ENCODE results near the gene DMAP1.

DMAP1 gene

GRCh38 chr1:44254392-44254910, 41.2 kb downstream of the DMAP1 start:
- Mint-ChIP-seq H3K4me3 (no peak overlapping the region), H3K27me3 (no peaks in the 10 kb centered on the region), H3K9me3 (no peaks in the 10 kb centered on the region), H3K4me1 (peaks cover 0 to 3% of the 10 kb centered on the region in 2 donors), H3K27ac (no peak overlapping the region), H3K36me3 (peaks cover 3 to 11% of the 10 kb centered on the region in 2 donors)
- no peak for DNase-seq
- no peak for ATAC-seq (replicated peaks)

- Mint-ChIP-seq H3K36me3 (peaks cover 12% of the 10 kb centered on the region in 2 donors), H3K4me1 (peaks cover 3 to 12% of the 10 kb centered on the region in 2 donors), H3K9me3 (no peaks in the 10 kb centered on the region), H3K27ac (no peak overlapping the region), H3K4me3 (no peak overlapping the region), H3K27me3 (no peaks in the 10 kb centered on the region)
- ATAC-seq (replicated peaks) (no peak), DNase-seq (no peak)
These were observed 43.7 kb downstream of the DMAP1 start for GRCh38 chr1:44256762-44257554.

- Mint-ChIP-seq H3K9me3 (no peaks in the 10 kb centered on the region), H3K27me3 (no peaks in the 10 kb centered on the region), H3K4me1 (peaks cover 3 to 23% of the 10 kb centered on the region in 2 donors), H3K27ac (no peak overlapping the region), H3K4me3 (no peak overlapping the region), H3K36me3 (peaks cover 21 to 23% of the 10 kb centered on the region in 2 donors)
- DNase-seq (no peak), ATAC-seq (replicated peaks) (no peak)
These were observed 45.8 kb downstream of the DMAP1 start for GRCh38 chr1:44259090-44259489.

- Mint-ChIP-seq H3K4me1 (peaks cover 5 to 23% of the 10 kb centered on the region in 2 donors), H3K27ac (no peak overlapping the region)
These were observed 47.5 kb downstream of the DMAP1 start for GRCh38 chr1:44260792-44261170.

GRCh38 chr1:44261171-44261817, 48.0 kb downstream of the DMAP1 start:
- Mint-ChIP-seq H3K27me3 (no peaks in the 10 kb centered on the region), H3K9me3 (no peaks in the 10 kb centered on the region), H3K27ac (no peak overlapping the region), H3K4me3 (no peak overlapping the region), H3K4me1 (peaks cover 5 to 23% of the 10 kb centered on the region in 2 donors), H3K36me3 (peaks cover 24 to 29% of the 10 kb centered on the region in 2 donors)
- DNase-seq (no peak), ATAC-seq (replicated peaks) (no peak)

More at GRCh38 chr1:44260792-44261170, 47.5 kb downstream of the DMAP1 start:
- Mint-ChIP-seq H3K36me3 (peaks cover 24% of the 10 kb centered on the region in 2 donors), H3K9me3 (no peaks in the 10 kb centered on the region), H3K27me3 (no peaks in the 10 kb centered on the region), H3K4me3 (no peak overlapping the region)
- ATAC-seq (replicated peaks) (no peak), DNase-seq (no peak)

GRCh38 chr1:44261962-44262361, 48.7 kb downstream of the DMAP1 start:
- Mint-ChIP-seq H3K4me3 (no peak overlapping the region), H3K27me3 (no peaks in the 10 kb centered on the region), H3K27ac (no peak overlapping the region), H3K9me3 (no peaks in the 10 kb centered on the region), H3K36me3 (peaks cover 24 to 29% of the 10 kb centered on the region in 2 donors), H3K4me1 (peaks cover 5 to 26% of the 10 kb centered on the region in 2 donors)
- DNase-seq (no peak), ATAC-seq (replicated peaks) (no peak)

GRCh38 chr1:44262414-44262813, 49.1 kb downstream of the DMAP1 start:
- peaks cover 24 to 29% of the 10 kb centered on the region in 2 donors for H3K36me3 Mint-ChIP-seq
- ATAC-seq (replicated peaks) (no peak), DNase-seq (no peak)
- no peak overlapping the region for H3K4me3 Mint-ChIP-seq
- H3K9me3 Mint-ChIP-seq, result no peaks in the 10 kb centered on the region
- H3K27me3 Mint-ChIP-seq, result no peaks in the 10 kb centered on the region
- H3K4me1 Mint-ChIP-seq, result peaks cover 5 to 30% of the 10 kb centered on the region in 2 donors
- no peak overlapping the region for H3K27ac Mint-ChIP-seq

- ATAC-seq (replicated peaks) (no peak), DNase-seq (no peak)
- Mint-ChIP-seq H3K9me3 (no peaks in the 10 kb centered on the region), H3K27me3 (no peaks in the 10 kb centered on the region), H3K4me1 (peaks cover 5 to 31% of the 10 kb centered on the region in 2 donors), H3K27ac (no peak overlapping the region), H3K4me3 (no peak overlapping the region), H3K36me3 (peaks cover 24 to 29% of the 10 kb centered on the region in 2 donors)
These were observed 49.7 kb downstream of the DMAP1 start for GRCh38 chr1:44262816-44263567.

- H3K27ac Mint-ChIP-seq, result peak overlapping the region; percentile 59
- no peaks in the 10 kb centered on the region for H3K9me3 Mint-ChIP-seq
- peaks cover 21 to 25% of the 10 kb centered on the region in 2 donors for H3K36me3 Mint-ChIP-seq
- no peak for ATAC-seq (replicated peaks)
- H3K27me3 Mint-ChIP-seq, result no peaks in the 10 kb centered on the region
- peaks cover 2 to 31% of the 10 kb centered on the region in 2 donors for H3K4me1 Mint-ChIP-seq
- no peak for DNase-seq
- no peak overlapping the region for H3K4me3 Mint-ChIP-seq
These were observed 50.5 kb downstream of the DMAP1 start for GRCh38 chr1:44263568-44264450.

GRCh38 chr1:44264451-44264771, 51.1 kb downstream of the DMAP1 start:
- H3K36me3 Mint-ChIP-seq, result peaks cover 21 to 25% of the 10 kb centered on the region in 2 donors
- H3K4me1 Mint-ChIP-seq, result peaks cover 2 to 31% of the 10 kb centered on the region in 2 donors
- no peaks in the 10 kb centered on the region for H3K27me3 Mint-ChIP-seq
- no peak overlapping the region for H3K4me3 Mint-ChIP-seq
- DNase-seq, result no peak
- H3K9me3 Mint-ChIP-seq, result no peaks in the 10 kb centered on the region
- no peak for ATAC-seq (replicated peaks)
- H3K27ac Mint-ChIP-seq, result no peak overlapping the region

GRCh38 chr1:44265656-44266358, 52.5 kb downstream of the DMAP1 start:
- DNase-seq, result no peak

GRCh38 chr1:44266400-44267344, 53.4 kb downstream of the DMAP1 start:
- no peak for ATAC-seq (replicated peaks)
- H3K4me1 Mint-ChIP-seq, result peaks cover 7 to 19% of the 10 kb centered on the region in 2 donors

More at GRCh38 chr1:44265656-44266358, 52.5 kb downstream of the DMAP1 start:
- Mint-ChIP-seq H3K4me1 (peaks cover 2 to 28% of the 10 kb centered on the region in 2 donors), H3K4me3 (no peak overlapping the region), H3K27me3 (no peaks in the 10 kb centered on the region), H3K27ac (no peak overlapping the region), H3K9me3 (no peaks in the 10 kb centered on the region), H3K36me3 (peaks cover 22 to 26% of the 10 kb centered on the region in 2 donors)
- ATAC-seq (replicated peaks), result no peak

More at GRCh38 chr1:44266400-44267344, 53.4 kb downstream of the DMAP1 start:
- H3K9me3 Mint-ChIP-seq, result no peaks in the 10 kb centered on the region
- H3K36me3 Mint-ChIP-seq, result peaks cover 15 to 28% of the 10 kb centered on the region in 2 donors
- H3K27ac Mint-ChIP-seq, result no peak overlapping the region
- no peak for DNase-seq
- H3K4me3 Mint-ChIP-seq, result no peak overlapping the region
- H3K27me3 Mint-ChIP-seq, result no peaks in the 10 kb centered on the region
